ENCODE data around the gene RASA1. TPM values are rescaled to one million over a fixed set of nuclear protein-coding genes. Genes with fewer than 3 reads are reported as not detected.

Gene RASA1
- polyA plus RNA-seq, 12 donors: 26.2 to 48.4 (median 35.3) TPM; not detected in 1

- no peak for DNase-seq
Observed at GRCh38 chr5:87359106-87359505, 91.4 kb downstream of the RASA1 start.

GRCh38 chr5:87360132-87360531 is 92.4 kb downstream of the RASA1 start:
- DNase-seq: no peak

GRCh38 chr5:87361031-87361445 is 93.4 kb downstream of the RASA1 start:
- peak; percentile 21 for DNase-seq

DNA sequence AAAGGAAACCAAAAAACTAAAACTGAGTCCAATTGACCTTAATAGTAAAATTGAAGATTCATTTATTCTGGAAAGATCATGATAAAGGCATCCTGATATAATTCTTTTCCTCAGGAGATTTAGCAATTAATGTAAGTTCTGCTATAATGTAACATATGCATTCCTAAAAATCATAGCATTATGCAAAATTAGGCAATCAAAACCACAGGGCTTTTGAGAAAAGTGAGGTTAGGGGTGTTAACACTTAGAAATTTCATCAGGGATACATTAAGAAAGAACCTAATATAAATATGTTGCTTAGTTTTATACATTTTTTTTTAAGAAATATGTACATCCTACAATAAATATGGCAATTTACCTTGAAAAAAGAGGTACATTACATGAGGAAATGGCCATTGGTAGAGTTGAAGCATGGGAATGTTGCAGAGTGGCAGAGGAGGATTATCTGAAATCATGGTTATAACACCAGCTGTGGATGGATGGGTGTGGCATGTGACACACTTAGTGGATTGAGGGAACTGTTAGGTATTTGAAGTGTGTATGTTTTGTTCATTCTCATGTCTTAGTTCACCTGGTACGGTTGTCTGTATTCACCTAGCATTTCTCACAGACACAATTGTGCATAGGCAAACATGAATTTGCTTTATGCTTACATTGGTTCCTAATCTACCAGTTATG is 94.0 kb downstream of the RASA1 start:
- DNase-seq: no peak

DNA sequence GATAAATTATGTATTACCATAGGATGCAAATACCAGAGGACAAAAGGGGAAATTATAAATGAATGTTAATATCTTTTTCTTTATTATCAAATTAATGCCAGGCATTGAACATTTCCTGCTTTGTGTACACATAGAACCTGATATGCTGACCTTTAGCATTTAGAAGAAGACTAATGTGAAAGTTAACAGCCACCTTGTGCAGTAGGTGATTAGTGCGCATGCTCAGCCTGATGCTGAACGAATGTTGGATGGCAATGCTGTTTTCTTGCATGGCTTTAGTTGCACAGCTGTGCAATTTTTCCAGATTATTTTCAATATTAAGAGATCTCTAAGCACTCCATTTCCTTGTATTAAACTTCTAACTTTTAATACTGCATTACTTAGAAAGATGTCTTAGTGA is 99.6 kb downstream of the RASA1 start:
- DNase-seq: no peak

DNA sequence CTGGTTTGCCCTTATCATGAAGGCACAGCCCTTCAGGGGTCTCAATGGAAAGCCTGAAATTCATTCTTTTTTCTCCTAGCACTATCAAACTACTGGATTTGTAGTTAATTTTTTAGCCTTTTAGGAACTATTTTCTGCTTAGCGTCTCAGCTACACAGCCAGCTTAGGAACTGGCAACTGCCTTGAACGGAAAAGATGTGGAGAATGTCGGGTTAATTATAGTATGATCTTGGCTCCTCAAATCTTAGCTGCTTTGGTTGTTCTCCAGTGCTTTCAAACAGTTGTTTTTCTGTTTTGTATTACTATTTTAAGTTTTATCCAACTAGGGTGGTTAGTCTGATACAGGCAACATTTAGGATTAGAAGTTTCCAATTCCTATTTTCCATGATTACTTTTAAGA is 100.9 kb downstream of the RASA1 start:
- DNase-seq: no peak

GRCh38 chr5:87369431-87369830 is 101.7 kb downstream of the RASA1 start:
- DNase-seq: no peak

GRCh38 chr5:87372705-87373104 is 105.0 kb downstream of the RASA1 start:
- no peak for DNase-seq

DNA sequence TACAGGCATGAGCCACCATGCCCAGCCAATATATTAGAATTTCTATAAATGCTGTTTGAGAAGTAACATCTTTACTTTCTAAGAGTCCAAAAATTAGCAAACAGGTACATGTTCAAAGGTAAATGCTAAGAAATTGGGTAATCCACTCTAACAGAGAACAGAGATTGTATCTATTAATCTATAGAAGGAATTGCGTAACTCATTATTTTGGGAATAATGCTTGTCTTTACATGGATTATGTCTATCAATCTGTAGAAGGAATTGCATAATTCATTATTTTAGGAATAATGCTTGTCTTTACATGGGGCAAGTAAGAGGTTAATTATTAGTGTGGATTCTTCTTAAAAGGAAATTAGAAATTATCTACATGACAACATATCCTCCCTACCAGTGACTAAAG is 114.5 kb downstream of the RASA1 start:
- DNase-seq: no peak

- no peak for DNase-seq
Observed at GRCh38 chr5:87383216-87383615, 115.5 kb downstream of the RASA1 start.

- DNase-seq: no peak
Observed at GRCh38 chr5:87385802-87386201, 118.1 kb downstream of the RASA1 start.

DNA sequence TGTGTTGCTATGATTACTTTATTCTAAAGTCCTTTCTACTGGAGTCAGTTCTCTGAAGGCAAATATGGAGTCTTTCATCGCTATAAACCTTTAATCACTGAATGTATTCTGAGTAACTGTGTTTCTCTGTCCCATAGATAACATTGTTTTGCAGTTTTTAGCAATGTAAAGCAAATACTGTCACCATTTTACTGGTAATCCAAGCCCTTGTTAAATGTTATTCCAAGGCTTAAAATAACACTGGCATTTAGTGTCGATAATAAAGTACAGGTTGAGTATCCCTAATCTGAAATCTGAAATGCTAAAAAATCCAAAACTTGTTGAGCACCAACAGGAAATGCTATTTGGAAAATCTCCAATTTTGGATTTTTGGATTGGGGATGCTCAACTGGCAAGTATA is 120.4 kb downstream of the RASA1 start:
- DNase-seq: no peak

- DNase-seq: no peak
Observed at GRCh38 chr5:87389296-87390034, 121.8 kb downstream of the RASA1 start.

- DNase-seq: no peak
Observed at GRCh38 chr5:87390075-87390474, 122.4 kb downstream of the RASA1 start.

DNA sequence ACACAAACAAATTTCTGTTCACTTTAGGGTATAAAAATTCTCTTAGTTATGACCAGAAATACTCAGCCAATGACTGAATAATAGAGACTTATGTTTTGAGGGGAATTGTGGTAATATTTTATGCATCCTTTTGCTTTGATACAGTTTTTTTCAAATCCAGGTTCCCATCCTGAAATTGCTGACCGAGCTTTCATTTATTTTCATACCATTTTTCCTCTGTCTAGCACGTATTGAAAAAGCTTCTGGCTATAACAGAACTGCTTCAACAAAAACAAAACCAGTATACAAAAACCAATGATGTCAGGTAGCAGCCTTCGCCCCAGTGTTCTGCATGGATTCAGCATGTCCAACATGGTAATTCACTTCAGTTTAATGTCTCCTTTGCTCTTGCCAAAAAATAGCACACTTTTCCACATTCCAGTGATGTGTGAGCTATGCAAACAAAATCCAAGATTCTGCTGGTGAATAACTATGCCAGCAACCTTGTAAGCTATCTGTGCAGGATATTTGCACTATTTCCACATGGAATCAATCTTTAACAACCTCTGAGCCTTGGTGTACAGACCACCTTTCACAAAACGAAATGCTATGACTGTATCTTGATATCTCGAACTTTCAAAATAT is 123.0 kb downstream of the RASA1 start:
- peak; percentile 15 for DNase-seq

DNA sequence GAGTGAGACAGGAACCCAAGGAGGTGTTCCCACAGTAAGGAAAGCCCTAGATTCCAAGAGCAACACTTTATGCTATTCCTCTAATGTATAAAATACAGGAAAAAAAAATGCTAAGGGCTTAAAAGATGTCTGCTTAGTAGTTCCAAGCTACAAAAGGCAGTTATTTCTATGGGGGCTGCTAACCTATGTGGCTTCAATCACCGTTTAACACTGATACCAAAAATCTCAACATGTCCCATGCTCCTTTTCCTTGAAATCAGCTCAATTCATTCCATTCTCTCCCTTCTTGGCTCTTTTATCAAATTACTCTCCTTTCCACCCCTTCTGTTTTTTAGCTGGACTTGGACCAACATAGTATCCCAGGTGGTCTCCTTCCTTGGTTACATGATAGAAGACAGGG is 124.5 kb downstream of the RASA1 start:
- DNase-seq: no peak

DNA sequence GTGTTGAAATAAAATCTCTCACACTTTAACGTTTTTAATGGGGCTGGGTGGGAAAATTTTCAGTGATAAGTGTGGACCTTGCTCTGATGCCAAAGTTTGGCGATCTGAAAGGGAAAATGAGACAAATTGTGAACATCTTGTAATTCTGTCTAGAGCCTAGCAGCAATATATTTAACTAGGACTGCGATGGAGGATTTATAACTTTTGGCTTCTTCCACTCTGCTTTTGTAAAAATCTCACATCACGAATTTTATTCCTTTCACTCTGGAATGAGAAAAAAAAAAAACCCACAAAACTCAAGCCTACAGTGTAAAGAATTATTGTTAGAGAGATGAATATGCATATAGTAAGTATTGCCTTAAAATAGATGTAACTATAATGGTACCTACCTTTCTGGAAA is 125.1 kb downstream of the RASA1 start:
- DNase-seq: no peak

DNA sequence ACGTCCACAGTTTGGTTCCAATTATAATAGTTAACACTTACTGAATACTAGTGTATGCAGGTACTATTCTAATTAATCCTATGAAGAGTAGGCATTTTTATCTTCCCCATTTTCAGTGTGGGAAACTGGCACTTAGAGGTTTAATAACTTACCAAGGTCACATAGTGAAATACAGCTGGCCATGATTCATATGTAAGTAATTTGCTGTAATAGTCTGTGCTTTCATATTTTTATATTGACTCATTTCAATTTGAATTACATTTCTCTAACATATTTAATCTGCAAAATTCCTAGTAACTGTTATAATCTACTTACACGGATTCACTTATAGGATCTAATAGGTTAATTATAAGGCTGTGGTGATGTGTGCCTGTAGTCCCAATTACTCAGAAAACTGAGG is 125.6 kb downstream of the RASA1 start:
- DNase-seq: no peak

- DNase-seq: no peak
Observed at GRCh38 chr5:87394411-87395165, 126.9 kb downstream of the RASA1 start.

GRCh38 chr5:87398981-87399614 is 131.4 kb downstream of the RASA1 start:
- no peak for DNase-seq

DNA sequence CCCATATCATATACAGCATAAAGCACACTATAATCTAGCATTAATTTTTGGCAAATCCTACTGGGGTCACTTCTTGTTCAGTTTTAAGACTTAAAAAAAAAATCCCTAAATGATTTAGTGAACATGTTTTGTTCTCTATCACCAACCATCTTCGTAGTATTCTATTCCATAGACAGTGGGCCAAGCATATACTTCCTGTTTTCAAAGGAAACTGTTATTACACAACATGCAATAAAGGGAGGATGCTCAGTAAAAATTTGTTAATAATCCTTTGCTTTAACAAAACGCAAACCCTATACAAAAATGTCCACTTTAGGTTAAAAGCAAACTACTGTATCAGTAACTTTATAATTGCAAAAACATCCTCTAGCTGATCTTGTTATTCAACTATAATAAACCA is 132.0 kb downstream of the RASA1 start:
- no peak for DNase-seq

All from muscle of arm (tissue), 12 donors.